ENCODE data around the gene CLDN12. TPM values are rescaled to one million over a fixed set of nuclear protein-coding genes. Genes with fewer than 3 reads are reported as not detected.

Gene CLDN12
- total RNA-seq, 1 experiment from 2014 or later: 25.5 TPM

DNA sequence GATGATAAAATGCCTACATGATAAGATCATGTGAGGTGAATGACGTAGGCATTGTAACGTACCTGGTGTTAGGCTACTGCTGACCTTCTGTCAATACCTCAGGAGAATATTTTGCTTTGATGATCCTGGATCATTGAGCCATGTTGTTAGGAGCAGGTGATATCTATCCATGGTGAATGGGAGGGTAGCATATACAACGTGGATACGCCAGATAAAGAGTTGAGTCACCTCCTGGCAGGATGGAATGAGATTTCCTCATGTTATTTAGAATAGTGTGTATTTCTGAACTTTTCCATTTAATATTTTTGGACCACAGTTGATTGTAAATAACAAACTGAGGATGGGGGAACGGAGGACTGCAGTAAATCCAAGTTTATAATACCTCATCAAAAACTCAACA, 11.8 kb upstream of the CLDN12 start:
- ChIA-PET POLR2A (no interaction called here), CTCF (no interaction called here)
- BruUV-seq (replicated peaks): no TSS peak
- intact Hi-C loops (cut with micrococcal nuclease; ENCODE audit: unreplicated experiment) (no loop called here), in situ Hi-C loops (cut with HindIII; ENCODE audit: low pct_unique_long_range_greater_than_20kb, low sequenced_read_pairs) (no loop called here)
- no peak overlapping the region for H3K4me3 ChIP-seq (ENCODE audit: low read depth in 2 of 2, low read length in 2 of 2)
- H3K27me3 ChIP-seq (ENCODE audit: control insufficient read depth, insufficient read depth, low read length): no peaks in the 10 kb centered on the region
- no peaks in the 10 kb centered on the region for H3K9me3 ChIP-seq (ENCODE audit: control insufficient read depth, insufficient read depth, low read depth, low read length)
- DNase-seq (ENCODE audit: low read depth, low spot score) (no peak), ATAC-seq (no peak)
- H3K27ac ChIP-seq (ENCODE audit: low read length): no peak overlapping the region
- H3K36me3 ChIP-seq (ENCODE audit: control insufficient read depth, insufficient read depth, low read length): no peaks in the 10 kb centered on the region
- TF ChIP-seq POLR2AphosphoS5 (IDR thresholded peaks at IDR 0.05; ENCODE audit: low read depth, low read length): no peak
- TF ChIP-seq, protein P1, sequence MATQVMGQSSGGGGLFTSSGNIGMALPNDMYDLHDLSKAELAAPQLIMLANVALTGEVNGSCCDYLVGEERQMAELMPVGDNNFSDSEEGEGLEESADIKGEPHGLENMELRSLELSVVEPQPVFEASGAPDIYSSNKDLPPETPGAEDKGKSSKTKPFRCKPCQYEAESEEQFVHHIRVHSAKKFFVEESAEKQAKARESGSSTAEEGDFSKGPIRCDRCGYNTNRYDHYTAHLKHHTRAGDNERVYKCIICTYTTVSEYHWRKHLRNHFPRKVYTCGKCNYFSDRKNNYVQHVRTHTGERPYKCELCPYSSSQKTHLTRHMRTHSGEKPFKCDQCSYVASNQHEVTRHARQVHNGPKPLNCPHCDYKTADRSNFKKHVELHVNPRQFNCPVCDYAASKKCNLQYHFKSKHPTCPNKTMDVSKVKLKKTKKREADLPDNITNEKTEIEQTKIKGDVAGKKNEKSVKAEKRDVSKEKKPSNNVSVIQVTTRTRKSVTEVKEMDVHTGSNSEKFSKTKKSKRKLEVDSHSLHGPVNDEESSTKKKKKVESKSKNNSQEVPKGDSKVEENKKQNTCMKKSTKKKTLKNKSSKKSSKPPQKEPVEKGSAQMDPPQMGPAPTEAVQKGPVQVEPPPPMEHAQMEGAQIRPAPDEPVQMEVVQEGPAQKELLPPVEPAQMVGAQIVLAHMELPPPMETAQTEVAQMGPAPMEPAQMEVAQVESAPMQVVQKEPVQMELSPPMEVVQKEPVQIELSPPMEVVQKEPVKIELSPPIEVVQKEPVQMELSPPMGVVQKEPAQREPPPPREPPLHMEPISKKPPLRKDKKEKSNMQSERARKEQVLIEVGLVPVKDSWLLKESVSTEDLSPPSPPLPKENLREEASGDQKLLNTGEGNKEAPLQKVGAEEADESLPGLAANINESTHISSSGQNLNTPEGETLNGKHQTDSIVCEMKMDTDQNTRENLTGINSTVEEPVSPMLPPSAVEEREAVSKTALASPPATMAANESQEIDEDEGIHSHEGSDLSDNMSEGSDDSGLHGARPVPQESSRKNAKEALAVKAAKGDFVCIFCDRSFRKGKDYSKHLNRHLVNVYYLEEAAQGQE (IDR thresholded peaks at IDR 0.05; ENCODE audit: insufficient read depth in 1 of 2, low read depth in 2 of 2, low read length in 1 of 2): no peak
- TF ChIP-seq SIN3A (IDR thresholded peaks at IDR 0.05; ENCODE audit: borderline replicate concordance, insufficient read depth, low read depth, low read length): no peak
- no peak for TF ChIP-seq TCF7L2 (IDR thresholded peaks at IDR 0.05; ENCODE audit: low read depth, low read length)
- TF ChIP-seq, protein P2, sequence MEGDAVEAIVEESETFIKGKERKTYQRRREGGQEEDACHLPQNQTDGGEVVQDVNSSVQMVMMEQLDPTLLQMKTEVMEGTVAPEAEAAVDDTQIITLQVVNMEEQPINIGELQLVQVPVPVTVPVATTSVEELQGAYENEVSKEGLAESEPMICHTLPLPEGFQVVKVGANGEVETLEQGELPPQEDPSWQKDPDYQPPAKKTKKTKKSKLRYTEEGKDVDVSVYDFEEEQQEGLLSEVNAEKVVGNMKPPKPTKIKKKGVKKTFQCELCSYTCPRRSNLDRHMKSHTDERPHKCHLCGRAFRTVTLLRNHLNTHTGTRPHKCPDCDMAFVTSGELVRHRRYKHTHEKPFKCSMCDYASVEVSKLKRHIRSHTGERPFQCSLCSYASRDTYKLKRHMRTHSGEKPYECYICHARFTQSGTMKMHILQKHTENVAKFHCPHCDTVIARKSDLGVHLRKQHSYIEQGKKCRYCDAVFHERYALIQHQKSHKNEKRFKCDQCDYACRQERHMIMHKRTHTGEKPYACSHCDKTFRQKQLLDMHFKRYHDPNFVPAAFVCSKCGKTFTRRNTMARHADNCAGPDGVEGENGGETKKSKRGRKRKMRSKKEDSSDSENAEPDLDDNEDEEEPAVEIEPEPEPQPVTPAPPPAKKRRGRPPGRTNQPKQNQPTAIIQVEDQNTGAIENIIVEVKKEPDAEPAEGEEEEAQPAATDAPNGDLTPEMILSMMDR (IDR thresholded peaks at IDR 0.05): no peak
- no peaks in the 10 kb centered on the region for H3K4me1 ChIP-seq (ENCODE audit: control insufficient read depth, insufficient read depth, low read length)

DNA sequence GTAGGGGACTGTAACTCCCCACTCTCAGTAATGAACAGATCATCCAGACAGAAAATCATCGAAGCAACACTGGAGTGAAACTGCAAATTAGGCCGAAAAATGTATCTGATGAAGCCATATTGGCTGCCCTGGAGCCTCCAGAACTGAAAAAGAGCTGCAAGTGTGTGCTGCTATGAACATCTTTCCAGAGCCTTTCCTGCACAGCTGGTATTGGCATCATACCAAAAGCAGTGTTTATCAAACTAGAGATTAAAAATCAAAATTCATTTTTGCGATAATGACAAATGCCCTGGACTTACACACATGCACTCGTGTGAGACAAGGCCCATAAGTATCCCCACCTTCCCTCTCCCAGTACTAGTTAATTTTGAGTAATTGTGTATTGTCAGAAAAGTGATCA, 6.8 kb upstream of the CLDN12 start:
- Histone ChIP-seq H3K36me3 (ENCODE audit: control insufficient read depth, insufficient read depth, low read length) (no peaks in the 10 kb centered on the region), H3K4me1 (ENCODE audit: control insufficient read depth, insufficient read depth, low read length) (no peaks in the 10 kb centered on the region), H3K27me3 (ENCODE audit: control insufficient read depth, insufficient read depth, low read length) (no peaks in the 10 kb centered on the region), H3K4me3 (ENCODE audit: low read depth in 2 of 2, low read length in 2 of 2) (no peak overlapping the region), H3K27ac (ENCODE audit: low read length) (no peak overlapping the region), H3K9me3 (ENCODE audit: control insufficient read depth, insufficient read depth, low read depth, low read length) (no peaks in the 10 kb centered on the region)
- no peak for DNase-seq (ENCODE audit: low read depth, low spot score)
- CTCF ChIA-PET: no interaction called here
- TF ChIP-seq TCF7L2 (IDR thresholded peaks at IDR 0.05; ENCODE audit: low read depth, low read length): no peak
- TF ChIP-seq, protein P2 (IDR thresholded peaks at IDR 0.05): no peak
- no peak for TF ChIP-seq POLR2AphosphoS5 (IDR thresholded peaks at IDR 0.05; ENCODE audit: low read depth, low read length)
- no peak for TF ChIP-seq SIN3A (IDR thresholded peaks at IDR 0.05; ENCODE audit: borderline replicate concordance, insufficient read depth, low read depth, low read length)
- TF ChIP-seq, protein P1 (IDR thresholded peaks at IDR 0.05; ENCODE audit: insufficient read depth in 1 of 2, low read depth in 2 of 2, low read length in 1 of 2): no peak
- intact Hi-C loops (cut with micrococcal nuclease; ENCODE audit: unreplicated experiment): no loop called here
- POLR2A ChIA-PET: no interaction called here
- ATAC-seq: no peak
- in situ Hi-C loops (cut with HindIII; ENCODE audit: low pct_unique_long_range_greater_than_20kb, low sequenced_read_pairs): no loop called here
- BruUV-seq (replicated peaks): no TSS peak
